SU-DHL-6 (cell line): ENCODE measurements around the gene ADCY6.

ENCODE experiments used
- H2AFZ ChIP-seq: fragments of 200-600 bp; sonication (generic); 2 replicates; pipeline ENCODE4 v1.6.1; 2014; ENCODE audit warnings: low read depth, mild to moderate bottlenecking, moderate library complexity, mixed read lengths, antibody characterized with exemption, low read length; ENCODE audit not compliant: severe bottlenecking
- H3F3A ChIP-seq: fragments of 200-600 bp; shearing (Covaris generic); 2 replicates; pipeline ENCODE4 v1.6.0; 2016; ENCODE audit warnings: antibody characterized with exemption, mild to moderate bottlenecking; ENCODE audit not compliant: insufficient read depth
- H3K27ac ChIP-seq: fragments of 200-600 bp; sonication (generic); 2 replicates; pipeline ENCODE4 v1.5.1; 2016; ENCODE audit warnings: low read depth, mild to moderate bottlenecking, low read length, moderate library complexity, mixed read lengths
- H3K27me3 ChIP-seq: fragments of 200-600 bp; sonication (generic), shearing (Covaris generic); 2 replicates; pipeline ENCODE4 v1.6.0; 2014; ENCODE audit warnings: mild to moderate bottlenecking, low read length
- H3K36me3 ChIP-seq: fragments of 200-600 bp; sonication (generic); 2 replicates; pipeline ENCODE4 v1.6.1; 2014; ENCODE audit warnings: mild to moderate bottlenecking, low read length, mixed read lengths
- H3K4me2 ChIP-seq: fragments of 300-600, 200-600 bp; shearing (Covaris generic), sonication (generic); 2 replicates; pipeline ENCODE4 v1.6.0; 2014; ENCODE audit warnings: low read length, low read depth, mild to moderate bottlenecking; ENCODE audit not compliant: poor library complexity, severe bottlenecking
- H3K4me3 ChIP-seq: fragments of 200-600 bp; sonication (generic); 2 replicates; pipeline ENCODE4 v1.5.1; 2014; ENCODE audit warnings: antibody characterized with exemption, low read length, mild to moderate bottlenecking, mixed read lengths; ENCODE audit not compliant: insufficient read depth, poor library complexity, severe bottlenecking
- H3K79me2 ChIP-seq: fragments of 200-600 bp; sonication (generic); 2 replicates; pipeline ENCODE4 v1.6.1; 2014; ENCODE audit warnings: mild to moderate bottlenecking, low read length, moderate library complexity; ENCODE audit not compliant: insufficient read depth
- H3K9ac ChIP-seq: fragments of 200-600 bp; sonication (generic); 2 replicates; pipeline ENCODE4 v1.7.0; 2014; ENCODE audit warnings: mild to moderate bottlenecking, low read length
- H3K9me2 ChIP-seq: fragments of 200-600 bp; sonication (generic); replicated peaks from 2 replicates; pipeline ENCODE4 v1.6.1; 2014; ENCODE audit warnings: low read length; ENCODE audit not compliant: insufficient read depth
- H3K9me3 ChIP-seq: fragments of 200-600 bp; sonication (generic); 2 replicates; pipeline ENCODE4 v1.6.1; 2014; ENCODE audit warnings: low read length, mixed read lengths; ENCODE audit not compliant: insufficient read depth
- H4K20me1 ChIP-seq: fragments of 200-600 bp; sonication (generic); 2 replicates; pipeline ENCODE4 v1.6.1; 2014; ENCODE audit warnings: low read depth, mild to moderate bottlenecking, antibody characterized with exemption, low read length, moderate library complexity, mixed read lengths
- EZH2phosphoT487 ChIP-seq: fragments of 200-600 bp; sonication (generic), shearing (Covaris generic); conservative IDR thresholded peaks from 2 replicates; pipeline ENCODE4 v1.6.1; 2018; ENCODE audit warnings: mild to moderate bottlenecking, antibody characterized with exemption, low read length, moderate library complexity, mixed read lengths
- TF ChIP-seq, protein P1 (sequence below): fragments of 200-600 bp; sonication (generic); IDR thresholded peaks from one replicate; pipeline ENCODE4 v1.5.1; 2017; ENCODE audit warnings: antibody characterized with exemption, mild to moderate bottlenecking, low read length, moderate library complexity; ENCODE audit not compliant: insufficient read depth, poor library complexity, severe bottlenecking

Gene ADCY6

DNA sequence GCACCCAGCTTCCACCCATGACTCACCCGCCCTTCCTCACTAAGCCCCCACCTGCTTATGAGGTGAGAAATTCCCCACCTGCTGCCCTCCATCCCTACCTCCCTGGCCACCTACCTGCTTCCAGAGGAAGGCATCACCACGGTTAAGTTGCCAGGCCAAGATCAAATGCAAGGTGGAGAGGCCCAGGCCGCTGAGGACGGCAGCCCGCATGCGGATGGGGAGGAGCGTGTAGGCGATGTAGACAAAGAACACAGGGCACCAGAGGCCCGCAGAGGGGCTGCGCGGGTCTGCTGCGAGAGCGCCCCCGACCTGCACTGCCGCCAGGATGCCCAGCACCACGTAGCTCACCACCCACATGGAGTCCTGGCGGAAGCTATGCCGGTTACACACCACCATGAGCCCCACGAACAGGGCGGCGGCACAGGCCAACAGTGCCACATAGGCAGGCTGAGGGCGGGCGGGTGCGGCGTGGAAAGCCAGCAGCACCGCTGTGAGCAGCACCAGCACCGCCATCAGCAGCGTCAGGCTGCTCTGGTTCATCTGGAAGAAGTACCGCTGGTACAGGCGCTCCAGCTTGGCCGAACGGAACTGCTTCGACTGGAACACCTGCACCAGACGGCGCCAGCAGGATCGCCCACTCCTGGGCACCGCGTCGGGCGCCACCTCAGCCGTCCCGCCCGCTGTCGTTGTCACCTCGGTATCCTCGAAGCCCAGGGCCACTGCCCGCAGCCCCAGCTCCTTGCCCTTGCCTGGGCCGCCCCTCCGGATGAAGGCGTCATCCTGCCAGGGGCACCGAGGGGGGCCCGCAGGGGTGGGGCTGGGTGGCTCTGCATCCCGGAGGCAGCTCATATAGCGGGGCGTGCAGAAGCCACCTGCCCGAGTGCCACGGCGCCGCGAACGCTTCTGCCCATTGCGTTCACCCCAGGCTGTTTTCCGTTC is 6.2 kb downstream of the ADCY6 start:
- Histone ChIP-seq H2AFZ (no peak overlapping the region), H3K27me3 (no peaks in the 10 kb centered on the region), H3K9me3 (no peaks in the 10 kb centered on the region), H3K36me3 (no peaks in the 10 kb centered on the region), H3K79me2 (no peaks in the 10 kb centered on the region), H3K27ac (no peak overlapping the region), H3K9ac (no peak overlapping the region), H4K20me1 (no peaks in the 10 kb centered on the region), H3K4me3 (no peak overlapping the region), H3K9me2 (no peaks in the 10 kb centered on the region), H3F3A (no peaks in the 10 kb centered on the region), H3K4me2 (no peak overlapping the region)
- TF ChIP-seq, protein P1, sequence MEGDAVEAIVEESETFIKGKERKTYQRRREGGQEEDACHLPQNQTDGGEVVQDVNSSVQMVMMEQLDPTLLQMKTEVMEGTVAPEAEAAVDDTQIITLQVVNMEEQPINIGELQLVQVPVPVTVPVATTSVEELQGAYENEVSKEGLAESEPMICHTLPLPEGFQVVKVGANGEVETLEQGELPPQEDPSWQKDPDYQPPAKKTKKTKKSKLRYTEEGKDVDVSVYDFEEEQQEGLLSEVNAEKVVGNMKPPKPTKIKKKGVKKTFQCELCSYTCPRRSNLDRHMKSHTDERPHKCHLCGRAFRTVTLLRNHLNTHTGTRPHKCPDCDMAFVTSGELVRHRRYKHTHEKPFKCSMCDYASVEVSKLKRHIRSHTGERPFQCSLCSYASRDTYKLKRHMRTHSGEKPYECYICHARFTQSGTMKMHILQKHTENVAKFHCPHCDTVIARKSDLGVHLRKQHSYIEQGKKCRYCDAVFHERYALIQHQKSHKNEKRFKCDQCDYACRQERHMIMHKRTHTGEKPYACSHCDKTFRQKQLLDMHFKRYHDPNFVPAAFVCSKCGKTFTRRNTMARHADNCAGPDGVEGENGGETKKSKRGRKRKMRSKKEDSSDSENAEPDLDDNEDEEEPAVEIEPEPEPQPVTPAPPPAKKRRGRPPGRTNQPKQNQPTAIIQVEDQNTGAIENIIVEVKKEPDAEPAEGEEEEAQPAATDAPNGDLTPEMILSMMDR = no peak
- TF ChIP-seq EZH2phosphoT487 = no peak

DNA sequence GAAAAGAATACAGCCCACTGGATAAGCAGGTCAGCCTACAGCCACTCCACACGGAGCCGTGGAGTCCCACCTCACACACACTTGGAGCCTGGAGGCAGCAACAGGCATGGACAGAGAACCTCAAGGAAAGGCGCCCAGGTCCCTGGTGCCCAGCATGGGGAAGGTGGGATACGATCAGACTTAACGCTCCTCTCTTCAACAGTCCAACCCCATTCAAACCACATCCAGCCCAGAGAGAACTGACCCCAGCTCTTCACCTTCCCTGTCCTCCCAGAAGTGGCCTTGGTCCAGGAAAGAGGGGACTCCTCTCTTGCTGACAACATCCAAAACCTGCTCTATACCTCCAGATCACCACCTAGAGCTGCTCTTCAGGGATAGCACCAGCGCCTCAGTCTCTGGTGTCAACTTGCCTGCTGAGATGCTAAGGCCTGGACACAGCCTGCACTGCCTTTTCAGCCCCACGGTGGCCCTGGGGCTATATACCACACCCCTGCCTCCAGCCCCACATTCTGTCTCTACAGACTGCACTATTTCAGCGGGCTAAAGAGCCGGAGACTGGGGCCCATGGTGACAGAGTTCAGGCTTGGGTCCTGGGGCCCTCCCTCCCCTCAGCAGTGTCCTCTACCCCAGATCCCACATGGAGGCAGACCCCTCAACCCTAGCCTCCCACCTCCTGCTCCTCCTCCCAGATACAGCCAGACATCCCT is 7.0 kb downstream of the ADCY6 start:
- H3K27me3 ChIP-seq = no peaks in the 10 kb centered on the region
- no peaks in the 10 kb centered on the region for H3K79me2 ChIP-seq
- no peak overlapping the region for H3K9ac ChIP-seq
- no peak overlapping the region for H3K27ac ChIP-seq
- no peaks in the 10 kb centered on the region for H3K36me3 ChIP-seq
- no peak overlapping the region for H2AFZ ChIP-seq
- no peaks in the 10 kb centered on the region for H3K9me2 ChIP-seq
- TF ChIP-seq, protein P1 = no peak
- TF ChIP-seq EZH2phosphoT487 = no peak
- no peaks in the 10 kb centered on the region for H3F3A ChIP-seq
- H3K4me3 ChIP-seq = no peak overlapping the region
- H4K20me1 ChIP-seq = no peaks in the 10 kb centered on the region
- no peaks in the 10 kb centered on the region for H3K9me3 ChIP-seq
- no peak overlapping the region for H3K4me2 ChIP-seq

DNA sequence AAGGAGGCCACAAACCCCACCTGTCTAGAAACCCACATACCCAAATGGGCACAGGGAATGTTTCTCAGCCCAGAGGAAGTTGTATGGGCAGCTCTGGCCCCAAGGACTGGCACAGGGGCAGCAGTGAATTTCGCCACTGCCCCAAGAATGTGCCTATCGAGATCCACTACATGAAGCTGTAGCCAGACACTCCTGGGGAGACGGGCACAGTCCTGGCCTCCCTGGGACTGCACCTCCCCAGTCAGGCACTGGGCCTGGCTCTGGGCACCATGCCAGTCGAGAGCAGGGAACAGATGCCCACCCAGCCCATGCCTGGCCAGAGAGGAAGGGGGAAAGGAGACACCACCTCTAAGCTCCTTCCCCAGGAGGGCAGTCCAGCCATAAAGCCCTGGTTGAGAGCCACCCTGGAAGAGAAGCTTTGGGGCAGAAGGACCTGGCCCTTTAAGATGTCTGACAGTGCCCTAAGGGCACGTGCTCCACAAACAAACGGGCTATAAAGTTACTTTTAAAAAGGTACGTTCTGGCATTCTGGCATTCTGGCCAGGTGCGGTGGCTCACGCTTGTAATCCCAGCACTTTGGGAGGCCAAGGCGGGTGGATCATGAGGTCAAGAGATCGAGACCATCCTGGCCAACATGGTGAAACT is 8.4 kb downstream of the ADCY6 start:
- Histone ChIP-seq H2AFZ (no peak overlapping the region), H3K27ac (no peak overlapping the region), H3K4me2 (no peak overlapping the region), H3K4me3 (no peak overlapping the region), H3F3A (no peaks in the 10 kb centered on the region), H3K36me3 (no peaks in the 10 kb centered on the region), H3K9ac (no peak overlapping the region), H3K79me2 (no peaks in the 10 kb centered on the region), H3K27me3 (no peaks in the 10 kb centered on the region), H3K9me3 (no peaks in the 10 kb centered on the region), H3K9me2 (no peaks in the 10 kb centered on the region), H4K20me1 (no peaks in the 10 kb centered on the region)
- TF ChIP-seq EZH2phosphoT487 = no peak
- TF ChIP-seq, protein P1 = no peak
